ENCODE results near the gene ZNF138. TPM values are rescaled to one million over a fixed set of nuclear protein-coding genes. Genes with fewer than 3 reads are reported as not detected.

ZNF138 gene
- total and polyA plus RNA-seq, 10 of the 15 experiments (the other 5 are each of a cell fraction or from before 2014, with no cell fraction given): 5.9 to 14.9 (median 12.4) TPM

GRCh38 chr7:64873517-64873916 lies 79.3 kb downstream of the ZNF138 start:
- peaks cover 2% of the 10 kb centered on the region; the same call in 2 of the 3 replicates for H3K9me3 ChIP-seq (replicated peaks; ENCODE audit: control insufficient read depth, insufficient read depth, low read length)
- H3K4me1 ChIP-seq (ENCODE audit: control insufficient read depth, insufficient read depth, low read length): no peaks in the 10 kb centered on the region
- ChIA-PET SMC1A (ENCODE audit: uncharacterized antibody, unreplicated experiment) (no interaction called here), RAD21 (ENCODE audit: unreplicated experiment) (no interaction called here), POLR2A (no interaction called here), CTCF (no interaction called here)
- no peaks in the 10 kb centered on the region for H3K36me3 ChIP-seq (ENCODE audit: control insufficient read depth in 2 of 2, insufficient read depth in 2 of 2, low read length in 1 of 2)
- ATAC-seq (no peak), FAIRE-seq (no peak), DNase-seq (ENCODE audit: low read depth, low spot score) (no peak)
- no peaks in the 10 kb centered on the region for H3K79me2 ChIP-seq (ENCODE audit: control insufficient read depth, insufficient read depth, low read length)
- WGBS (ENCODE audit: insufficient coverage, insufficient replicate concordance, low lambda C conversion rate, missing lambda C conversion rate): 12% methylated on average over 5 of the region's 5 CpGs
- no peaks in the 10 kb centered on the region for H4K20me1 ChIP-seq (ENCODE audit: control insufficient read depth, insufficient read depth)
- BruUV-seq (replicated peaks): no TSS peak
- H3K4me2 ChIP-seq (ENCODE audit: control insufficient read depth, insufficient read depth): no peak overlapping the region
- H3K27ac ChIP-seq (ENCODE audit: control insufficient read depth, insufficient read depth): no peak overlapping the region
- intact Hi-C loops (cut with micrococcal nuclease; ENCODE audit: unreplicated experiment): no loop called here
- no peak overlapping the region for H2AFZ ChIP-seq (ENCODE audit: control insufficient read depth, low read depth, low read length)
- H3K9ac ChIP-seq (ENCODE audit: control insufficient read depth, insufficient read depth, low read length): no peak overlapping the region
- TF ChIP-seq CTCF (IDR thresholded peaks at IDR 0.05 in 2 of 3, conservative IDR thresholded peaks at IDR 0.05 in 1 of 3; ENCODE audit: control insufficient read depth in 2 of 3, extremely low read depth in 1 of 3, insufficient read depth in 1 of 3, low read depth in 3 of 3, low read length in 3 of 3): no peak
- TF ChIP-seq HCFC1 (IDR thresholded peaks at IDR 0.05; ENCODE audit: low read length): no peak
- no peak for TF ChIP-seq IRF3 (IDR thresholded peaks at IDR 0.05)
- no peak for TF ChIP-seq JUND (IDR thresholded peaks at IDR 0.05; ENCODE audit: low read depth, low read length)
- TF ChIP-seq BHLHE40 (IDR thresholded peaks at IDR 0.05; ENCODE audit: borderline replicate concordance in 1 of 2, low read depth in 2 of 2, low read length in 1 of 2): no peak
- TF ChIP-seq PAX8 (IDR thresholded peaks at IDR 0.05): no peak
- no peak for TF ChIP-seq CEBPZ (IDR thresholded peaks at IDR 0.05; ENCODE audit: low read depth, low read length)
- no peak for TF ChIP-seq ZNF274 (IDR thresholded peaks at IDR 0.05; ENCODE audit: insufficient read depth, insufficient read length)
- TF ChIP-seq ZBTB40 (IDR thresholded peaks at IDR 0.05; ENCODE audit: borderline replicate concordance): no peak
- no peak overlapping the region for H3K4me3 ChIP-seq
- H3K27me3 ChIP-seq (replicated peaks in 1 of 2; ENCODE audit: control insufficient read depth in 2 of 2, insufficient read depth in 2 of 2, low read length in 1 of 2): no peaks in the 10 kb centered on the region
- in situ Hi-C loops (cut with MboI): no loop called here
